CD4-positive, alpha-beta T cell treated with Interleukin-1 beta for 1 hour (primary cell): ENCODE data around the gene PCDHA6.
"Not testable (repeated sequence)": the region's sequence is repeated elsewhere in the genome, so short reads cannot be mapped to it uniquely, and the experiment has no call there.

ENCODE experiments used
- DNase-seq, 2 donors: peaks; one replicate each; pipeline ENCODE4 v3.0.0-alpha.2; 2020 to 2022

The PCDHA6 gene

DNA sequence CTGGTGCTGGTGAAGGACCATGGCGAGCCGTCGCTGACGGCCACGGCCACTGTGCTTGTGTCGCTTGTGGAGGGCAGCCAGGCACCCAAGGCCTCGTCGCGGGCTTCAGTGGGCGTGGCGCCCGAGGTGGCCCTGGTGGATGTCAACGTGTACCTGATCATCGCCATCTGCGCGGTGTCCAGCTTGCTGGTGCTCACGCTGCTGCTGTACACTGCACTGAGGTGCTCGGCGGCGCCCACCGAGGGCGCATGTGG is 30.2 kb downstream of the PCDHA6 start:
- no peak for DNase-seq

DNA sequence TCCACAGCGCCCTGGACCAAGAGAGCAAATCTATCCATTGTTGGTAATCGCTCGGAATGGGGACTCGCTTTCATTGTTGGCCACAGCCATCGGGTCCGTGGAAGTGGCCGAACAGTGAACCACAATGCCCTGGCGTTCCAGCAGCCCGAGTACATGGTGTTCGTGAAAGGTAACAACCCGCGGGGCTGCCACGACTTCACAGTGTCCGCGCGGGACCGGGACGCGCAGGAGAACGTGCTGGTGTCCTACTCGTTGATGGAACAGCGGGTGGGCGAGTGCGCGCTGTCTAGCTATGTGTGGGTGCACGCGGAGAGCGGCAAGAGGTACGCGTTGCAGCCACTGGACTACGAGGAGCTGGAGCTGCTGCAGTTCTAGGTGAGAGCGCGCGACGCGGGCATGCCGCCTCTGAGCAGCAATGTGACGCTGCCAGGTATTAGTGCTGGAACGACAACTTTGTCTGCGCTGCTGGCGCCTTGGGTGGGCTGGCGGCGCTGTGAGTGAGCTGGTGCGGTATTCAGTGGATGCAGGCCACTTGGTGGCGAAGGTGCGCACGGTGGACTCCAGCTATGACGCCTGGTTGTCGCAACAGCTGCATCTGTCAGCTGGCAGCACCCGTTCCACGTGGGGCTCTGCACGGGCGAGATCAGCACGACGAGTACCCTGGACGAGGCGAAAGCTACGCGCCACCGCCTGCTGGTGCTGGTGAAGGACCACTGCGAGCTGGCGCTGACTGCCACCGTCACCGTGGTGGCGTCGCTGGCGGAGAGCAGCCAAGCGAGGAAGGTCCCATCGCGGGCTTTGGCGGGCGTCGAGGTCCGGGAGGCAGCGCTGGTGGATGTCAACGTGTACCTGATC is 34.9 kb downstream of the PCDHA6 start:
- no peak for DNase-seq

DNA sequence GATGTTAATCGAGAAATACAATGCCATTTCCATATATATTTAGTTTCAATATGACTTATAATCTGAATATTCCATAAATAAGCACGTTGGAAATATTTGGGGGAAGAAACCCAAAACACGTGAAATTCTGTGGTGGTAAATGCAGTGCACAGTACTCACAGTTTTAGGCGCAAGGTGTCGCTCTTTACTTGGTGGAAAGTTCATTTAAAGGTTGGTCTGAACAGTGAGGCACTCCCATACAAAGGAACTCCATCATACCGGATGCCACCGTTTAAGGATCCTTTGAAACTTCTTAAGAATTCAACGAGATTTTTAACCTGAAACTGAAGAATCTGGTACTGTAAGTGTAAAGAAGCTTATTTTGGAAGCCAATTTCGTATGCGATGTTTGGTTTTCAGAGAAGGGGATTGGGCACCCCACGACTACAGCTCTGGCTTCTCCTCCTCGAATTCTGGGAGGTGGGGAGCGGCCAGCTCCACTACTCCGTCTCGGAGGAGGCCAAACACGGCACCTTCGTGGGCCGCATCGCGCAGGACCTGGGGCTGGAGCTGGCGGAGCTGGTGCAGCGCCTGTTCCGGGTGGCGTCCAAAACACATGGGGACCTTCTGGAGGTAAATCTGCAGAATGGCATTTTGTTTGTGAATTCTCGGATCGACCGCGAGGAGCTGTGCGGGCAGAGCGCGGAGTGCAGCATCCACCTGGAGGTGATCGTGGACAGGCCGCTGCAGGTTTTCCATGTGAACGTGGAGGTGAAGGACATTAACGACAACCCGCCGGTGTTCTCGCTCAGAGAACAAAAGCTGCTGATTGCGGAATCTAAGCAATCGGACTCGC is 41.2 kb downstream of the PCDHA6 start, which contains the start of gene PCDHA11:
Gene PCDHA11, plus strand, starts transcription at position 237 of the 834 bp plus-strand sequence. Its CDS starts 147 bp downstream, at position 384.
- no peak for DNase-seq

DNA sequence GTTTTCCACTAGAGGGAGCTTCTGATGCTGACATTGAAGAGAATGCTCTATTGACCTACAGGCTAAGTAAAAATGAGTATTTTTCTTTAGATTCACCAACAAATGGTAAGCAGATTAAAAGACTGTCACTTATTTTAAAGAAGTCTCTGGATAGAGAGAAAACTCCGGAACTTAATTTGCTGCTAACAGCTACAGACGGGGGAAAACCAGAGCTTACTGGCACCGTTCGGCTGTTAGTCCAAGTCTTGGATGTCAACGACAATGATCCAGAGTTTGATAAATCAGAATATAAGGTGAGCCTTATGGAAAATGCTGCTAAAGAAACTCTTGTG is 41.8 kb downstream of the PCDHA6 start:
- DNase-seq: no peak

DNA sequence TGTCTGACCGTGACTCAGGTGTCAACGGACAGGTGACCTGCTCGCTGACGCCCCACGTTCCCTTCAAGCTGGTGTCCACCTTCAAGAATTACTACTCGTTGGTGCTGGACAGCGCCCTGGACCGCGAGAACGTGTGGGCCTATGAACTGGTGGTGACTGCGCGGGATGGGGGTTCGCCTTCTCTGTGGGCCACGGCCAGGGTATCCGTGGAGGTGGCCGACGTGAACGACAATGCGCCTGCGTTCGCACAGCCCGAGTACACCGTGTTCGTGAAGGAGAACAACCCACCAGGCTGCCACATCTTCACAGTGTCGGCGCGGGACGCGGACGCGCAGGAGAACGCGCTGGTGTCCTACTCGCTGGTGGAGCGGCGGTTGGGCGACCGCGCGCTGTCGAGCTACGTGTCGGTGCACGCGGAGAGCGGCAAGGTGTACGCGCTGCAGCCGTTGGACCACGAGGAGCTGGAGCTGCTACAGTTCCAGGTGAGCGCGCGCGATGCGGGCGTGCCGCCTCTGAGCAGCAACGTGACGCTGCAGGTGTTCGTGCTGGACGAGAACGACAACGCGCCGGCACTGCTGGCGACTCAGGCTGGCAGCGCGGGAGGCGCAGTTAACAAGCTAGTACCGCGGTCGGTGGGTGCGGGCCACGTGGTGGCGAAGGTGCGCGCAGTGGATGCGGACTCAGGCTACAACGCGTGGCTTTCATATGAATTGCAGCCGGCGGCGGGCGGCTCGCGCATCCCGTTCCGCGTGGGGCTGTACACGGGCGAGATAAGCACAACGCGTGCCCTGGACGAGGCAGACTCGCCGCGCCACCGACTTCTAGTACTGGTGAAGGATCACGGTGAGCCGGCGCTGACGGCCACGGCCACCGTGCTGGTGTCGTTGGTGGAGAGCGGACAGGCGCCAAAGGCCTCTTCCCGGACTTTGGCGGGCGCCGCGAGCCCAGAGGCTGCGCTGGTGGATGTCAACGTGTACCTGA is 42.8 kb downstream of the PCDHA6 start:
- no peak for DNase-seq

DNA sequence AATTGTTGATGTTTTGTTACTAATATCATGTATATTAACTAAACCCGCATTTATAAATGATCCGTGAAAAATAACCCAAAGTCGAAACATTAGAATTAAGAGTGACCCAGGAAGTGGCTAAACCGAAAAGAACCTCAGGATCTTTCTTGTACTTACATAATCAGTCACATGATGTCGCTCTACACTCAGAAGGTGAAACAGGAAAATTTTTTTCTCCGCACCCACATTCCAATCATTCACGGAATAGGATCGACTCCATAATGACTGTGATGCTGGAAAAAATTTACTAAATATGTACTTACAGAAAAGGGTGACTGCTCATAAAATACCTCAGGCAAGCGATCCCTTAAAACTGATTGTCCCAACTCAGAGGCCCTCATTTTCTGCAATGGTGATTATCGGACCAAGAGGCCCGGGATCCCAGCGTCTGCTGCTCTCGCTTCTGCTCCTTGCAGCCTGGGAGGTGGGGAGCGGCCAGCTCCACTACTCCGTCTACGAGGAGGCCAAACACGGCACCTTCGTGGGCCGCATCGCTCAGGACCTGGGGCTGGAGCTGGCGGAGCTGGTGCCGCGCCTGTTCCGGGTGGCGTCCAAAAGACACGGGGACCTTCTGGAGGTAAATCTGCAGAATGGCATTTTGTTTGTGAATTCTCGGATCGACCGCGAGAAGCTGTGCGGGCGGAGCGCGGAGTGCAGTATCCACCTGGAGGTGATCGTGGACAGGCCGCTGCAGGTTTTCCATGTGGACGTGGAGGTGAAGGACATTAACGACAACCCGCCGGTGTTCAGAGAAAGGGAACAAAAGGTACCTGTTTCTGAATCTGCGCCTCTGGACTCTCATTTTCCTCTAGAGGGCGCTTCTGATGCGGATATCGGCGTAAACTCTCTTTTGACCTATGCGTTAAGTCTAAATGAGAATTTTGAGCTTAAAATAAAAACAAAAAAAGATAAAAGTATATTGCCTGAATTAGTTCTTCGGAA is 47.6 kb downstream of the PCDHA6 start, which contains the start of gene PCDHA12:
Gene PCDHA12, plus strand, starts transcription at position 224 of the 981 bp plus-strand sequence. Its CDS starts 165 bp downstream, at position 389.
- no peak for DNase-seq

DNA sequence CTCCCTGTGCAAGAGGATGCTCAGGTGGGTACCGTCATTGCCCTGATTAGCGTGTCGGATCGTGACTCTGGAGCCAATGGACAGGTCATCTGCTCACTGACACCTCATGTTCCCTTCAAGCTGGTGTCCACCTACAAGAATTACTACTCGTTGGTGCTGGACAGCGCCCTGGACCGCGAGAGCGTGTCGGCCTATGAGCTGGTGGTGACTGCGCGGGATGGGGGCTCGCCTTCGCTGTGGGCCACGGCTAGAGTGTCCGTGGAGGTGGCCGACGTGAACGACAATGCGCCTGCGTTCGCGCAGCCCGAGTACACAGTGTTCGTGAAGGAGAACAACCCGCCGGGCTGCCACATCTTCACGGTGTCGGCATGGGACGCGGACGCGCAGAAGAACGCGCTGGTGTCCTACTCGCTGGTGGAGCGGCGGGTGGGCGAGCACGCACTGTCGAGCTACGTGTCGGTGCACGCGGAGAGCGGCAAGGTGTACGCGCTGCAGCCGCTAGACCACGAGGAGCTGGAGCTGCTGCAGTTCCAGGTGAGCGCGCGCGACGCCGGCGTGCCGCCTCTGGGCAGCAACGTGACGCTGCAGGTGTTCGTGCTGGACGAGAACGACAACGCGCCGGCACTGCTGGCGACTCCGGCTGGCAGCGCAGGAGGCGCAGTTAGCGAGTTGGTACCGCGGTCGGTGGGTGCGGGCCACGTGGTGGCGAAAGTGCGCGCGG is 48.9 kb downstream of the PCDHA6 start:
- not testable (repeated sequence) for DNase-seq

DNA sequence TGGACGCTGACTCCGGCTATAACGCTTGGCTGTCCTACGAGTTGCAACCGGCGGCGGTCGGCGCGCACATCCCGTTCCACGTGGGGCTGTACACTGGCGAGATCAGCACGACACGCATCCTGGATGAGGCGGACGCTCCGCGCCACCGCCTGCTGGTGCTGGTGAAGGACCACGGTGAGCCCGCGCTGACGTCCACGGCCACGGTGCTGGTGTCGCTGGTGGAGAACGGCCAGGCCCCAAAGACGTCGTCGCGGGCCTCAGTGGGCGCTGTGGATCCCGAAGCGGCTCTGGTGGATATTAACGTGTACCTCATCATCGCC is 49.5 kb downstream of the PCDHA6 start:
- DNase-seq: no peak
